NT2/D1 (cell line): Measurements from ENCODE around the gene ATP1A4.

ENCODE experiments used
- SUZ12 ChIP-seq: IDR thresholded peaks from 2 replicates; pipeline ENCODE4 v1.6.1; 2011; ENCODE audit not compliant: insufficient read length, insufficient read depth; ENCODE audit errors: extremely low read depth
- YY1 ChIP-seq: IDR thresholded peaks from 2 replicates; pipeline ENCODE4 v1.6.1; 2011; ENCODE audit not compliant: insufficient read length, insufficient read depth
- ZNF274 ChIP-seq: IDR thresholded peaks from 2 replicates; pipeline ENCODE4 v1.6.1; 2011; ENCODE audit warnings: mild to moderate bottlenecking, low read depth, low read length

- TF ChIP-seq YY1, result no peak
- TF ChIP-seq ZNF274, result no peak
- TF ChIP-seq SUZ12, result no peak
These were observed 5.0 kb downstream of the ATP1A4 start for GRCh38 chr1:160156361-160156760.
